Tongue (tissue), 2 donors: ENCODE measurements around the gene SLC29A4. TPM values are rescaled to one million over a fixed set of nuclear protein-coding genes. Genes with fewer than 3 reads are reported as not detected.
A peak's percentile ranks its signal among the peaks of the same experiment; 100 is the strongest.

Experiments used
- DNase-seq: peaks from one replicate; pipeline ENCODE4 v3.0.0-alpha.2; 2015
- total RNA-seq: library from RNA; depleted of rRNA; stranded (reverse); fragments of >200 nt; gene quantifications from one replicate; pipeline ENCODE4 v1.2.3, GENCODE V29; 2014

Gene SLC29A4
- total RNA-seq, 1 donor from 2014 or later, result 11.2 TPM

- DNase-seq, result no peak
Measured at GRCh38 chr7:5352440-5353010, 69.8 kb downstream of the SLC29A4 start.

GRCh38 chr7:5354460-5355232 lies 71.9 kb downstream of the SLC29A4 start:
- DNase-seq, result peak; percentile 81

Other genes starting within 250 kb of the SLC29A4 start
- gene RBAK, start 237.1 kb upstream of the SLC29A4 start, total RNA-seq, result 23.0 TPM
- gene WIPI2, start 92.7 kb upstream of the SLC29A4 start, total RNA-seq, result 51.3 TPM
- gene TNRC18, start 140.9 kb downstream of the SLC29A4 start, total RNA-seq, result 63.0 TPM
- gene FBXL18, start 230.9 kb downstream of the SLC29A4 start, total RNA-seq, result 6.8 TPM
- 1,636 TPM for gene ACTB, start 247.7 kb downstream of the SLC29A4 start, total RNA-seq